HL-60/S4 treated with retinoic acid at 250 ng/mL for 4 days and 3 days (cell line): ENCODE measurements around the gene HSPA1L.
"Not testable (repeated sequence)": the region's sequence is repeated elsewhere in the genome, so short reads cannot be mapped to it uniquely, and the experiment has no call there.

Experiments
- in situ Hi-C: fragments of 300-500 bp; cut with MboI; formaldehyde crosslinking; loops from 2 replicates; pipeline ENCODE4 v1.7.0; 2022; ENCODE audit warnings: low sequenced_read_pairs

The HSPA1L gene

GRCh38 chr6:31837369-31838113 lies 22.5 kb upstream of the HSPA1L start:
- in situ Hi-C loops, result no loop called here

GRCh38 chr6:31836474-31837368 lies 21.6 kb upstream of the HSPA1L start:
- in situ Hi-C loops, result no loop called here

- in situ Hi-C loops, result no loop called here
Observed at GRCh38 chr6:31836047-31836473, 21.0 kb upstream of the HSPA1L start.

GRCh38 chr6:31834367-31835250 lies 19.5 kb upstream of the HSPA1L start:
- in situ Hi-C loops, result no loop called here

DNA sequence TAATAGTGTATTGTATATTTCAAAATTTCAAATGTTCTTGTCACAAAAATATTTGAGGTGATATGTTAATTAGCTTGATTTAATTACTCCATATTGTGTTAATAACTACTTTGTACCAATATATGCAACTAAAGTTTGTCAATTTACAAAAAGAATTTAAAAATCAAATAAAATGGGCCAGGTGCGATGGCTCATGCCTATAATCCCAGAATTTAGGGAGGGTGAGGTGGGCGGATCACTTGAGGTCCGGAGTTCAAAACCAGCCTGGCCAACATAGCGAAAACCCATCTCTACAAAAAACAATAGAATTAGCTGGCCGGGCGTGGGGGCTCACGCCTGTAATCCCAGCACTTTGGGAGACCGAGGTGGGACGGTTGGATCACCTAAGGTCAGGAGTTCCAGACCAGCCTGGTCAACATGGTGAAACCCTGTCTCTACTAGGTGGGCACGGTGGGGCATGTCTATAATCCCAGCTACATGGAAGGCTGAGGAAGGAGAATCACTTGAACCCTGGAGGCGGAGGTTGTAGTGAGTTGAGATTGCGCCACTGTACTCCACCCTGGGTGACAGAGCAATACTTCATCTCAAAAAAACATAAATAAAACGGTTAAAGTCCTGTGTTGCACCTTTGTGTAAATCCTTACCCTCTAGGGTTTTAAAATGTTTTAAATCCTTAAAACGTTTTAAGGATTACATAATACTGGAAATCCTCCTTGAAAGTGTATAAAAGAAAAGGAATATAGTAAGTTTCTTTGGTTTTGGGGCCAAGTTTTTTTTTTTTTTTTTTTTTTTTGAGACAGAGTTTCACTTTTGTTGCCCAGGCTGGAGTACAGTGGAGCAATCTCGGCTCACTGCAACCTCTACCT lies 16.5 kb upstream of the HSPA1L start:
- in situ Hi-C loops, result no loop called here

GRCh38 chr6:31830886-31831335 lies 15.8 kb upstream of the HSPA1L start:
- in situ Hi-C loops, result no loop called here

GRCh38 chr6:31829633-31830283 lies 14.7 kb upstream of the HSPA1L start:
- in situ Hi-C loops, result no loop called here

- in situ Hi-C loops, result no loop called here
Observed at GRCh38 chr6:31827286-31828079, 12.4 kb upstream of the HSPA1L start, which contains the start of gene HSPA1B. TSS of gene HSPA1B (plus strand) at chr6:31827738. CDS start at chr6:31827951, 213 bp downstream.

DNA sequence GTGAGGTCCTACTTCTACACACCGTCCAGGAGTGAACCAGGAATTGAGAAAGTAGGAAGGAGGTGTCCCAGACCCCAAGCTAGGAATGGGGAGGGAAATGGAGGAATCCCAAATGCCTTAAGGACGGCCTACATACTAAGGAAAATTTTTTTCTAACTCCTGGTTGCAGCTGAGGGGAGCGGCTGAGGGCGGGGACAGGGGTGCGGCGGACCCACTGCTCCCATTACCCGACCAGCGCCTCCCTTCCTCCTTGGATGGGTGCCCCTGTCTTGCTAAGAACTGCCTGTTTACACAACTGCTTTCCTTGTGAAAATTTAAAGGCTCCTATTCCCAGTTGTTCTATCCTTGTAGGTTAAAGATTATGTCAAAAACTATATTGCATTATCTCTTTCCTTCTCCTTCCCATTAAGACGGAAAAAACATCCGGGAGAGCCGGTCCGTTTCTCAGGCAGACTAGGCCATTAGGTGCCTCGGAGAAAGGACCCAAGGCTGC lies 11.8 kb upstream of the HSPA1L start:
- in situ Hi-C loops, result no loop called here

DNA sequence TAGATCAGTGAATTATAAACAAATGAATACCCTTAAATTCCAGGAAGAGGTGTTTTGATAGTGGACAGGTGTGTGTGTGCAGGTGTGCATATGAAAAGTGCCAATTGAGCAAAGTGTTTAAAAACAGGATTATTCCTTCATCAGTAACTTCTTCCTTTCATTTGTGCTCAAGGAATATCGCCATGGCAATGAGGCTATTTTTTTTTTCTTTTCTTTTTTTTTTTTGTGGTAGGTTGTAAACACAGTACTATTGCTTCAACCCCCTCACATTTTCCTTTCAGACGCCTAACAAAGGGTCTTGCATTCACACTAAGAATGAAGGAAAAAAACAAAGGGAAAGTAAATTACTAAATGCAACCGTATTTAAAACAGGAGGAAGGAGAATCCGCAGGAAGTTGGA lies 10.5 kb upstream of the HSPA1L start:
- in situ Hi-C loops, result no loop called here

DNA sequence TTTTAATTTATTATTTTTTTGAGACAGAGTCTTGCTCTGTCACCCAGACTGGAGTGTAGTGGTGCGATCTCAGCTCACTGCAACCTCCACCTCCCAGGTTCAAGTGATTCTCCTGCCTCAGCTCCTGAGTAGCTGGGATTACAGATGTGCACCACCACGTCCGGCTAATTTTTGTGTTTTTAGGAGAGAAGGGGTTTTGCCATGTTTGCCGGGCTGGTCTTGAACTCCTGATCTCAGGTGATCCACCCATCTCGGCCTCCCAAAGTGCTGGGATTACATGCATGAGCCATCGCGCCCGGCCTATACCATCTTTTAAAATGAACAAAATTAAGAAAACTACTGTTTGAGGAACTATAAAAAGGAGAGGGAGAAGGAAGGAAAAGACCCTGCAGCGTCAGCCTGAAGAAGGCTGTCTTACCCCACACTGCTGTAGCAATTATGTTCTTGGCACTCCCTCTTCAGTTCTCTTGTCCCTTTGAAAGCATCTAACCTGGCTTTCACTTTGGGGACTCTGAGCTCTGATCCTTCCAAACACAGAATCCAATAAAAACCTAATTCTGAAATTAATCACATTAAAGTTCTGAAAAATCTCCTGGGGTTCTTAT lies 8.6 kb upstream of the HSPA1L start:
- in situ Hi-C loops, result not testable (repeated sequence)

- in situ Hi-C loops, result no loop called here
Observed at GRCh38 chr6:31822036-31822821, 7.1 kb upstream of the HSPA1L start.

- in situ Hi-C loops, result no loop called here
Observed at GRCh38 chr6:31821301-31822035, 6.4 kb upstream of the HSPA1L start.

DNA sequence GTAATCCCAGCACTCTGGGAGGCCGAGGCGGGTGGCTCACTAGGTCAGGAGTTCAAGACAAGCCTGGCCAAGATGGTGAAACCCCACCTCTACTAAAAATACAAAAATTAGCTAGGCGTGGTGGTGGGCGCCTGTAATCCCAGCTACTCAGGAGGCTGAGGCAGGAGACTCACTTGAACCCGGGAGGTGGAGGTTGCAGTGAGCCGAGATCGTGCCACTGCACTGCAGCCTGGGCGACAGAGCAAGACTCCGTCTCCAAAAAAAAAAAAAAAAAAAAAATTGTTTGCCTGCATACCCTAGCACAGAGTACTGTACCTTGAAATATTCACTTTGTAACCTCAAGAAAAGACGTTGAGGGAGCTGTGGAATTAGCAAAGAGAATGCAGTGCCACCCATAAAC lies 5.3 kb upstream of the HSPA1L start:
- in situ Hi-C loops, result not testable (repeated sequence)

DNA sequence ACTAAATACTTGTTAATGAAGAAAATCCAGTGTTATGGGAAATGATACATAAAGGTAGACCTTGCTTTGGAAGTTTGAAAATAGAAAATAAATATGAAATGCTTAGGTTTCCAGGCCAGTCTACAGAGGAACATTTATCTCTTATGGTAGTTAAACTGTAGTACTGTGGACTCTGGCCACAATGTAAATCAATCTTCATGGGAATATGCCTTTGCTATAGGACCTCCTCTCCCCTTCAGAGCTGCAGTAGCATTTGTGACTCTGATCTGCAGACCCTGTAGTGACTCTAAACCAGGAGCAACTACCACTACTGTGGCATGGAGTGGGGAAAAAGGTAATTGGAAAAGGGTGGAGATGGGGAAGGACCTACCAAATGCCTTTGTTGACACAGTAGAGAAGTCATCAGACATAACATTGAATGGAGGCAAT lies 4.8 kb upstream of the HSPA1L start:
- in situ Hi-C loops, result no loop called here

GRCh38 chr6:31817929-31818511 lies 2.9 kb upstream of the HSPA1L start:
- in situ Hi-C loops, result not testable (repeated sequence)
